Neural crest cell (in vitro differentiated cells): Measurements from ENCODE around the gene DRC3. TPM values are rescaled to one million over a fixed set of nuclear protein-coding genes. Genes with fewer than 3 reads are reported as not detected.

Source experiments
- DNase-seq: peaks from one replicate; pipeline ENCODE4 v3.0.0; 2021; ENCODE audit warnings: low read depth, mixed read lengths, low spot score
- H3K27ac Mint-ChIP-seq: one replicate; pipeline ENCODE4 v1.8.0; 2021; ENCODE audit warnings: mild to moderate bottlenecking, mixed read lengths; ENCODE audit not compliant: unreplicated experiment
- H3K27me3 Mint-ChIP-seq: 2 replicates; pipeline ENCODE4 v1.8.0; 2021; ENCODE audit warnings: low read depth, mild to moderate bottlenecking, mixed read lengths
- H3K36me3 Mint-ChIP-seq: 2 replicates; pipeline ENCODE4 v1.8.0; 2021; ENCODE audit warnings: low read depth, mild to moderate bottlenecking, mixed read lengths
- H3K4me1 Mint-ChIP-seq: 2 replicates; pipeline ENCODE4 v1.8.0; 2021; ENCODE audit warnings: mixed read lengths
- H3K4me3 Mint-ChIP-seq: one replicate; pipeline ENCODE4 v1.8.0; 2021; ENCODE audit warnings: mild to moderate bottlenecking, mixed read lengths
- H3K9me3 Mint-ChIP-seq: 2 replicates; pipeline ENCODE4 v1.8.0; 2021; ENCODE audit warnings: mixed read lengths
- CTCF ChIP-seq: fragments of 200-600 bp; sonication (generic); conservative IDR thresholded peaks from 2 replicates; pipeline ENCODE4 v1.5.0; 2021; ENCODE audit warnings: antibody characterized with exemption, mild to moderate bottlenecking
- total RNA-seq: library from RNA; stranded (reverse); gene quantifications from 2 replicates; pipeline ENCODE4 v1.2.1, GENCODE V29; 2021

DRC3 gene
- total RNA-seq, 1 donor from 2014 or later = 0.61 TPM

- H3K4me1 Mint-ChIP-seq = peaks cover 36% of the 10 kb centered on the region
- H3K9me3 Mint-ChIP-seq = no peaks in the 10 kb centered on the region
- H3K27me3 Mint-ChIP-seq = no peaks in the 10 kb centered on the region
- no peak for DNase-seq
- H3K27ac Mint-ChIP-seq = no peak overlapping the region
- H3K36me3 Mint-ChIP-seq = no peaks in the 10 kb centered on the region
- H3K4me3 Mint-ChIP-seq = no peak overlapping the region
- TF ChIP-seq CTCF = no peak
Measured at GRCh38 chr17:17944242-17944641, 28.4 kb upstream of the DRC3 start.

DNA sequence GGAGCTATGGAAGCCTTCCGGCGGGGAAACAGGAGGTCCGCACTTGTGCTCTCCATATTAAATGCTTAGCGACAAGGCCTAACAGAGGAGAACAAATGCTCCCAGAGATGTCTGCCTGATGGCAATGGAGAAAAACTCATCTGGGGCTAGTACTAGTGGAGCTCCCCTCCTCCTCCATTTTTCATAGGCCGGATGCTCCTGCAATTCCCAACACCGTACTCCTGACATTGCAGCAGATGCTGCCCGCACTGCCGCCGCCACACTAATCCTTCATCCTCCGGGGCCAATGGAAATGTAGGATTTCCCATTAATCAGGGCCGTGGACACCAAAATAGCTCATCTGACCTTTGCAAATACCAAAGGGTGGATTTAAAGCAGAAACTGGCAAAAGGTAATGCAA lies 27.9 kb upstream of the DRC3 start:
- Mint-ChIP-seq H3K27me3 (no peaks in the 10 kb centered on the region), H3K9me3 (no peaks in the 10 kb centered on the region), H3K4me1 (peaks cover 36% of the 10 kb centered on the region), H3K36me3 (no peaks in the 10 kb centered on the region), H3K27ac (no peak overlapping the region), H3K4me3 (no peak overlapping the region)
- TF ChIP-seq CTCF = no peak
- DNase-seq = no peak

DNA sequence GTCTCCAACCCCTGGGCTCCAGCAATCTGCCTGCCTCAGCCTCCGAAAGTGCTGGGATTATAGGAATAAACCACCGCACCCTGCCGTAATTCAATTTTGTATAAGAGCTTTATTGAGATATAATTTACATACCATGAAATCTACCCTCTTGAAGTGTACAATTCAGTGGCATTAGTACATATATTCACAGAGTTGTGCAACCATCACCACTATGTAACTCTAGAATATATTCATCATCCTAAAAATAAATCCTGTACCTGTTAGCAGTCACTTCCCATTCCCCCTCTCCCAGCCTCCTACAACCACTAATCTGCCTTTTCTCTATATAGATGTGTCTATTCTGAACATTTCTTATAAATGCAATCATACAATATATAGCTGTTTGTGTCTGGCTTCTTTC lies 26.6 kb upstream of the DRC3 start:
- no peaks in the 10 kb centered on the region for H3K9me3 Mint-ChIP-seq
- H3K4me1 Mint-ChIP-seq = peaks cover 31% of the 10 kb centered on the region
- H3K4me3 Mint-ChIP-seq = no peak overlapping the region
- no peak for TF ChIP-seq CTCF
- DNase-seq = no peak
- no peak overlapping the region for H3K27ac Mint-ChIP-seq
- no peaks in the 10 kb centered on the region for H3K36me3 Mint-ChIP-seq
- H3K27me3 Mint-ChIP-seq = no peaks in the 10 kb centered on the region

GRCh38 chr17:17947309-17947708 lies 25.4 kb upstream of the DRC3 start:
- H3K9me3 Mint-ChIP-seq = no peaks in the 10 kb centered on the region
- no peaks in the 10 kb centered on the region for H3K36me3 Mint-ChIP-seq
- H3K27ac Mint-ChIP-seq = no peak overlapping the region

GRCh38 chr17:17947966-17948365 lies 24.7 kb upstream of the DRC3 start:
- no peak overlapping the region for H3K4me3 Mint-ChIP-seq
- TF ChIP-seq CTCF = no peak
- H3K36me3 Mint-ChIP-seq = no peaks in the 10 kb centered on the region
- no peak overlapping the region for H3K27ac Mint-ChIP-seq
- H3K4me1 Mint-ChIP-seq = peaks cover 24% of the 10 kb centered on the region
- H3K27me3 Mint-ChIP-seq = no peaks in the 10 kb centered on the region
- H3K9me3 Mint-ChIP-seq = no peaks in the 10 kb centered on the region
- DNase-seq = no peak

More at GRCh38 chr17:17947309-17947708, 25.4 kb upstream of the DRC3 start:
- no peak for DNase-seq
- no peak overlapping the region for H3K4me3 Mint-ChIP-seq
- TF ChIP-seq CTCF = no peak
- H3K27me3 Mint-ChIP-seq = no peaks in the 10 kb centered on the region
- peaks cover 28% of the 10 kb centered on the region for H3K4me1 Mint-ChIP-seq

GRCh38 chr17:17950347-17950746 lies 22.3 kb upstream of the DRC3 start:
- peaks cover 3% of the 10 kb centered on the region for H3K36me3 Mint-ChIP-seq
- H3K4me3 Mint-ChIP-seq = no peak overlapping the region
- no peaks in the 10 kb centered on the region for H3K9me3 Mint-ChIP-seq
- no peak overlapping the region for H3K27ac Mint-ChIP-seq
- H3K27me3 Mint-ChIP-seq = no peaks in the 10 kb centered on the region
- TF ChIP-seq CTCF = no peak
- DNase-seq = no peak
- H3K4me1 Mint-ChIP-seq = peaks cover 5% of the 10 kb centered on the region
